ENCODE results near the gene ANKMY1.

Gene ANKMY1

GRCh38 chr2:240481720-240482119 lies 76.1 kb downstream of the ANKMY1 start:
- no peak overlapping the region for H3K27ac ChIP-seq
- no peak for DNase-seq (ENCODE audit: low read depth, low spot score)

DNA sequence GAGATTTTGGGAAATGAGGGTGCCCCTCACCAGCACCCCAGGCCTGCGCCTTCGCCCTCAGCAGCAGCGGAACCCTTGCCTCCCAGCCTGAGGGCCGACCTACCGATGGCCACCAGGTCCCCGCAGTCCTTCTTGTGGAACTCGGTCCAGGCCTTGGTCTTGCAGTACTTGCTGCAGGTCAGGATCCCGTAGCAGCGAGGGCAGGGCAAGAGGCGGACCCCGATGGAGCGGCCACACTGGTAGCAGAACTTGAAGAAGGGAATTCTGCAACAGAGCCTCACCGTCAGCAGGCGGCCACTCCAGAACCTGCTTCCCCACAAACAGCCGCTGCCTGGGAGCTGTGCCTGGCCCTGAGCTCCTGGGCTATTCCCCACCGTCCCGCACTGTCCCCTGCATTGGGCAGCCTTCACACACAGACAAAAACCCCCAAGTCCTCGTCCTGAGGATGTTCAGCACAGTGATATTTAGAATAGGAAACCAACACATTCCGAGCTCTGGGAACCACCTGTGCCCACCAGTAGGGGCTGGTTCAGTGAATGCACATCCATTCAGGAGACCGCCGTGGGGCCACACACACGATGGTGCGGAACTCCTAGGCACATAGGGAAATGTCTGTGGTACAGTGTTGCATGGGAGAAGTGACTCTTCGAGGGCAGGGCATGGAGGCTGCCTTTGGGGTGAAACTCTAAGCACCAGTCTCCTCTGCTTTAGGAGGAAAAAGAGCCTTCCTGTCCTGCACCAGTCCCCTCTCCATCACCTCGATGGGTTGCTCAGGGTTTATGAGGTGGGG lies 76.8 kb downstream of the ANKMY1 start:
- no peak overlapping the region for H3K27ac ChIP-seq
- no peak for DNase-seq (ENCODE audit: low read depth, low spot score)

DNA sequence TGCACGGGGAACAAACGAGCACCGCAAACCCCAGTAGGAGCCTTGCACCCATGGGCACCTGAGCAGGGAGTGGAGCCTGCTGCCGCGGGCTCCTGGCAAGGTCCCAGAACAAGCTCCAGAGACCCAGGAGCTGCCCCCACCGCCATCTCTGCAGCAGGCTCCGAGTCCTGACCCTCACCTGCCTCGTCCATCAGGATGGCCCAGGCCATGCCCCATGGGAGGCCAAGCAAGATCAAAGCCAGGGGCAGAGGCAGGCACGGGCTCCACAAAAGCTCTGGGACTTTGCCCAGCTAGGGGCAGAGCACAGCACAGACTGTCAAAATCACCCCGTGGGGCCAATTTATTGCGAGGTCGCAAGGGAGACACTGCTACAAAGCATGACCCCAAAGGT lies 78.7 kb downstream of the ANKMY1 start:
- H3K27ac ChIP-seq, result no peak overlapping the region
- no peak for DNase-seq (ENCODE audit: low read depth, low spot score)

DNA sequence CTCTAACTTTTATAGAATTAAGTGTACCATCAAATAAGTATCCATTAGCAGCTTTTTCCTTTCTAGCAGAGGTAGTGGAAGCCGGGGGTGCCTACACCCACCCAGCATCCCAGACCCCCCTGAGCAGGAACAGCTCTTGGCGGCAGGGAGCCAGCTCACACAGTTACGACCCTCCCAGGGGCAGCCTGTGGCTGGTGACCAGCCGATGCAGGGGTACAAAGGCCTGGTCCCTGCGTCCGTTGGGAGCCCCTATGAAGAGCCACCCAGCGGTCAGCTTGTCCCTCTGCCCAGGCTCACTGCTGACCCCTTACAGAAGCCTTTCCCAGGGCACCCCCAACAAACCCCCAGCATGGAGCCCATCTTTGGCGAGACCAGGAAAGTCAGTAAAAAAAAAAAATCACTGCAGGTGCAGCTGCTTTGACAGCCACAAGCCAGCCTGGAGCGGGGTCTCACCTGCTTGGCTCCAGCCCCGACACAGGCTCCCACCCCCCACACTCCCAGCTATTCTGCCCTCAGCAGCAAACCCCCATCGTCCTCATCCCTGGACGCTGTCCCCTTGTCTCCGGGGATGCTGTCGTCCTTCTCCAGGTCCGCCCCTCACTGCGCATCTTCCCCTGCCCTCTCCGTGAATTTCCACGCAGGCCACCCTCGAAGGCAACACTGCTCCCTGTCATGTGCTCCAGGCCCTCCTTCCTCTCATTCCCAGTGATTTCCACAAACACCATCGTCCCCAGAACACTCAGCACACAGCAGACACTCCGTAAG lies 79.3 kb downstream of the ANKMY1 start:
- DNase-seq (ENCODE audit: low read depth, low spot score), result no peak
- H3K27ac ChIP-seq, result no peak overlapping the region

GRCh38 chr2:240477916-240478315 lies 79.9 kb downstream of the ANKMY1 start:
- no peak for DNase-seq (ENCODE audit: low read depth, low spot score)
- no peak overlapping the region for H3K27ac ChIP-seq

- no peak for DNase-seq (ENCODE audit: low read depth, low spot score)
- H3K27ac ChIP-seq, result no peak overlapping the region
These were observed 84.6 kb downstream of the ANKMY1 start for GRCh38 chr2:240473211-240473610.

DNA sequence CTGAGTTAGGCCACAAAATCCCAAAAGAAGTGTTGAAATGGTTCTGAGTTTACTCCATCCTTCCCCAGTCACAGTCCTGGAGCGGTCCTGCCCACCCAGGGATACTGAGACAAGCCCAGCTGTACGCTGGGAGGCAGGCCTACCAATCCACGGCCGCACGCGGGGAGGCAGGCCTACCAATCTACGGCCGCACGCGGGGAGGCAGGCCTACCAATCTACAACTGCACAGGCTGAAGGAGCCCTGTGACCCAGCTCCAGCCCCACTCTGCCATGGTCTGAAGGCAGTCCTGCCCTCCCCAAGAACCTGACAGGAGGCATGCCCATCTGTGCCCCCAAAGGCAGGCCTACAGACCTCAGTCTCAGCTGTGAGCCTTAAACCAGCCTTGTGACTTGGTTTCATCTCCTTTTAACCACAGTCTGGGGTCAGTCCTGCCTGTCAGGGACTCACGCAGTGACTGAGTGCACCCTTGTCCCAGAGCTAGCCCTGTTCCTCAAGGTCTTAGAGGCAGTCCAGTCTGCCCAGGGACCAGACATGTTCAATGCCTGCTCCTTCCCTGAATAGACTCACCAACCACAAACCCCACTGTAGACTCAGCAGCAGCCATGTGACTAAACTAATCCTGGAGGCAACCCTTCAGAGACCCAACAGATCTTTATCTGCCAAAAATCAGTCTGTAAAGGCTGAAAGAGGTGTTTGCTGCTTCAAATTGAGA lies 85.6 kb downstream of the ANKMY1 start:
- H3K27ac ChIP-seq, result no peak overlapping the region
- DNase-seq (ENCODE audit: low read depth, low spot score), result no peak

DNA sequence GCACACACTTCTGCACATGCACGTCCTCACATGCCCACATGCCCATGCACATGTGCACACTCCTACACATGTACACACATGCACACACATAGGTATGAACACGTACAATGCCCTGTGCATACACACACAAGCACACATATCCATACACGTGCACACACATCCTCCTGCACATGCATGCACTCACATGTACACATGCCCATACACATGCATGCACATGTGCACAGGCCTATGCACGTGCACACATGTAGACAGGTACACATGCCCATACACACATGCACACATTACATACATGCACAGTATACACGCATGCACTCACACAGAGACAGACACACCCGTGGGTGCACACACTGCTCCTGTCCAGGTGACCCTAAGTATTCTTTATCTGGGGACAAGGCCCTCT lies 88.0 kb downstream of the ANKMY1 start:
- H3K27ac ChIP-seq, result no peak overlapping the region
- DNase-seq (ENCODE audit: low read depth, low spot score), result no peak

DNA sequence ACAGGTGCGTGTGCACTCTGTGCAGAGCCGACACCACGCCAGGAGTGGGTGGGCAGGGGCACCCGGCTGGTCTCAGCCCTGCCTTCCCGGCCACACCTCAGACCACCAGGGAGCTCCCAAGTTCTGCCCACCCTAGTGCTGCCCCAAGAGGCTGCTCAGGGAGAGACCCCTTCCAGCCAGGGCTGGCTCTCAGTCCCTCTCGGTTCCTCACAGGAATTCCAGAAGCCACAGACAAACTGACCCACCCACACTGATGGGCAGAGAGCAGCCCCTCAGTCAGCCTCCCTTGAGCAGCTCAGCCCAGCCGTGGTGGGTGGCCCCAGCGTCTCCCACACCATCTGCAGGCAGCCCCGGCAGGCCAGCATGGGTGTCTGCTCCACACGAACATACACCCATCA lies 88.5 kb downstream of the ANKMY1 start:
- DNase-seq (ENCODE audit: low read depth, low spot score), result no peak
- no peak overlapping the region for H3K27ac ChIP-seq

DNA sequence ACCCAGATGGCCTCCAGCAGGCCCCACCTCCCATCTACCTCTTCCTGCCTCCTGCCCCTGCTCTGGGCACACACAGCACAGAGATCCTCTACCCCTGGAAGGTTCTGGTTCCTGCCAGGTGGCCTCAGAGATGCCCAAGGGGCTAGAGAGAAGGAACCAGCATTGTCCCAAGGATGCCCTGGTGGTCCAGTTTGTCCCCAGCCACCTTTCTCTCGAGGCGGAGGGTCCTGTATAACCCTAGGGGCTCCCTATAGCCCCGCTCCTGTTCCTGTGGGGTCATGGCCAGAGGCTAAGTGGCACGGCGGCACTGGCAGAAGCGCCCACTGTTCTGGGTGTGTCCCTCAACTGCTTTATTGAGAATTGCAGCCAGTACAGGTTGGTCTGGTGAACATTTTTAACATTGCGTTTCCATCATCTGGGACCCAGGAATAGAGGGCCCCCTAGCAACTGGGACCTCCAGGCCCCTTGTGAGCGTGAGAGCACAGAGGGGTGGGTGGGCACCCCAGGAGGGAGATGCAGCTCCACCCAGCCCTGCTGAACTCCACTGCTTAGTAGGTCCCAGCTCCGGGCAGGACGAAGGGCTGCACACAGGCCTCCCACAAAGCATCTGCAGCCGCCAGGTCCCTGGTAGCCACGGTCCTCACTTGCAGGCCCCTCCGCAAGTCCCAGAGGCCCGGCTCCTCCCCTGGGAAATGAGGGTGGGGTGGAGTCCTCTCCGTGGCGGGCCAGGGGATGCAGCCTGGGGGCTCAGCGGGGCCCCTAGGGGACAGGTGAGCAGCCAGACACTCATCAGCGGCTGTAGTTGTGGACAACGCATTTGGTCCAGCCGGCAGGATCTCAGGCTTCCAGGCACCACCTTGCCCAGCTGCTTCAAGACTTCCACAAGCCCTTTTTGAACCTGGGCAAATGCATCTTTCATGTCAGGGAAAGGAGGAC lies 89.2 kb downstream of the ANKMY1 start:
- DNase-seq (ENCODE audit: low read depth, low spot score), result no peak

GRCh38 chr2:240467659-240468302 lies 90.0 kb downstream of the ANKMY1 start:
- no peak overlapping the region for H3K27ac ChIP-seq
- no peak for DNase-seq (ENCODE audit: low read depth, low spot score)

More for the DNA sequence above, 89.2 kb downstream of the ANKMY1 start:
- H3K27ac ChIP-seq, result no peak overlapping the region

DNA sequence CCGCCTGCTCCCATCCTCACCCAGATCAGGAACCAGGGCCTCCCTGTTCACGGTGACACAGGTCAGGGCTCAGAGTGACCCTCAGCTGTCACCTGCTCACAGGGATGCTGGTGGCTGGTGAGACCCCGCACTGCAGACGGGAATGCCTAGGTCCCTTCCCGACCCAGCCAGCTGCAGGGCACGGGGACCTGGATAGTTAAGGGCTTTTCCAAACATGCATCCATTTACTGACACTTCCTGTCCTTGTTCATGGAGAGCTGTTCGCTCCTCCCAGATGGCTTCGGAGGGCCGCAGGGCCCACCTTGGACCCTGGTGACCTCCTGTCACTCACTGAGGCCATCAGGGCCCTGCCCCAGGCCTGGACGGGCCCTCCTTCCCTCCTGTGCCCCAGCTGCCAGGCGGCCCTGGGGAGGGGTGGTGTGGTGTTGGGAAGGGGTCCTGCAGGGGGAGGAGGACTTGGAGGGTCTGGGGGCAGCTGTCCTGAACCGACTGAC lies 90.6 kb downstream of the ANKMY1 start:
- DNase-seq (ENCODE audit: low read depth, low spot score), result no peak
- no peak overlapping the region for H3K27ac ChIP-seq

DNA sequence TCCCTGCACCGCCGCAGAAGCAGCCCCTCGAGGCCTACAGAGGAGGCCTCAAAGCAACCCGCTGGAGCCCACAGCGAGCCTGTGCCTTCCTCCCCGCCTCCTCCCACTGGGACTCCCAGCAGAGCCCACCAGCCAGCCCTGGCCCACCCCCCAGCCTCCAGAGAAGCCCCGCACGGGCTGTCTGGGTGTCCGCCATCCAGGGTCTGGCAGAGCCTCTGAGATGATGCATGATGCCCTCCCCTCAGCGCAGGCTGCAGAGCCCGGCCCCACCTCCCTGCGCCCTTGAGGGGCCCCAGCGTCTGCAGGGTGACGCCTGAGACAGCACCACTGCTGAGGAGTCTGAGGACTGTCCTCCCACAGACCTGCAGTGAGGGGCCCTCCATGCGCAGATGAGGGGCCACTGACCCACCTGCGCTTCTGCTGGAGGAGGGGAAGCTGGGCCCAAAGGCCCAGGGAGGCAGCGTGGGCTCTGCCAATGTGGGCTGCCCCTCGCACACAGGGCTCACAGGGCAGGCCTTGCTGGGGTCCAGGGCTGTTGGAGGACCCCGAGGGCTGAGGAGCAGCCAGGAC lies 91.1 kb downstream of the ANKMY1 start:
- DNase-seq (ENCODE audit: low read depth, low spot score), result no peak
- H3K27ac ChIP-seq, result no peak overlapping the region

DNA sequence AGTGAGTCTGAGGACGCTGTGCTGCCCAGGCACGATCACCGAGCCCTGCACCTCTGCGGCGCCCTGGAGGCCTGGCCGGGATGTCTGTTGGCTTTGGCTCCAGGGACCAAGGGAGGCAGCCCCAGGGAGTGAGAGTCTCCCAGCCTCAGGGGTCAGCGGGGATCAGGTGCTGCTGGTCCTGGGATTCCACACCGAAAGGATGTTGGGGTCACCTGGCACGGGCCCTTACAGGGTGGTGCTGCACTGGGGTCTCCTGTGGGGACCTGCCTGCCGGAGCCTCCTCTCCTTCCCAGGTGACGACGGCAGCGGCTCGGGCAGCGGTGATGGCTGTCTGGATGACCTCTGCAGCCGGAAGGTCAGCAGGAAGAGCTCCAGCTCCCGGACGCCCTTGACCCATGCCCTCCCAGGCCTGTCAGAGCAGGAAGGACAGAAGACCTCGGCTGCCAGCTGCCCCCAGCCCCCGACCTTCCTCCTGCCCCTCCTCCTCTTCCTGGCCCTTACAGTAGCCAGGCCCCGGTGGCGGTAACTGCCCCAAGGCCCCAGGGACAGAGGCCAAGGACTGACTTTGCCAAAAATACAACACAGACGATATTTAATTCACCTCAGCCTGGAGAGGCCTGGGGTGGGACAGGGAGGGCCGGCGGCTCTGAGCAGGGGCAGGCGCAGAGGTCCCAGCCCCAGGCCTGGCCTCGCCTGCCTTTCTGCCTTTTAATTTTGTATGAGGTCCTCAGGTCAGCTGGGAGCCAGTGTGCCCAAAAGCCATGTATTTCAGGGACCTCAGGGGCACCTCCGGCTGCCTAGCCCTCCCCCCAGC lies 91.8 kb downstream of the ANKMY1 start:
- H3K27ac ChIP-seq, result no peak overlapping the region
- DNase-seq (ENCODE audit: low read depth, low spot score), result no peak

DNA sequence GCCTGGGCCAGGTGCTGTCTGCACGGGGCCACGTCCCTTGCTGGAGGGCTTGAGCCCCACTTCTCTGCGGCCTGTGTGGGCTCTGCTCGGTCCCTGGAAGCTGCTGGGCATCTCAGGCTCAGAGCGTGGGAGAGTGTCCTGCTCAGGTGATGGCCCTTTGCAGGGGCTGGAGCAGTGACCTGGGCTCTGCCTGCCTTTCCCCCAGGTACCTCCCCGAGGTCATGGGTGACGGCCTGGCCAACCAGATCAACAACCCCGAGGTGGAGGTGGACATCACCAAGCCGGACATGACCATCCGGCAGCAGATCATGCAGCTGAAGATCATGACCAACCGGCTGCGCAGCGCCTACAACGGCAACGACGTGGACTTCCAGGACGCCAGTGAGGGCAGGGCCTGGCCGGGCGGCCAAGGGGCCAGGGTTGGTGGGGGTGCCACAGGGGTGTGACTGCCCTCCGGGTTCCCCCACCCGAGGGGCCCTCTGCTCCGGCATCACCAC lies 92.5 kb downstream of the ANKMY1 start:
- DNase-seq (ENCODE audit: low read depth, low spot score), result no peak
- H3K27ac ChIP-seq, result no peak overlapping the region

- H3K27ac ChIP-seq, result no peak overlapping the region
- DNase-seq (ENCODE audit: low read depth, low spot score), result no peak
These were observed 93.1 kb downstream of the ANKMY1 start for GRCh38 chr2:240464514-240465241.

GRCh38 chr2:240463866-240464481 lies 93.8 kb downstream of the ANKMY1 start:
- no peak for DNase-seq (ENCODE audit: low read depth, low spot score)

More at GRCh38 chr2:240463866-240464481, 93.8 kb downstream of the ANKMY1 start:
- H3K27ac ChIP-seq, result no peak overlapping the region
